Fibroblast of villous mesenchyme (primary cell): ENCODE data around the gene MFAP5. TPM values are rescaled to one million over a fixed set of nuclear protein-coding genes. Genes with fewer than 3 reads are reported as not detected.
A peak's percentile ranks its signal among the peaks of the same experiment; 100 is the strongest.
"Not testable (repeated sequence)": the region's sequence is repeated elsewhere in the genome, so short reads cannot be mapped to it uniquely, and the experiment has no call there.

Experiments
- DNase-seq: peaks from one replicate; pipeline ENCODE4 v3.0.0-alpha.2; 2010; ENCODE audit warnings: low read depth
- H3K4me3 ChIP-seq: 2 replicates; pipeline ENCODE4 v1.5.1; 2011; ENCODE audit warnings: low read depth, mild to moderate bottlenecking, low read length
- CTCF ChIP-seq: IDR thresholded peaks from 2 replicates; pipeline ENCODE4 v1.5.1; 2012; ENCODE audit warnings: low read depth, mild to moderate bottlenecking, low read length; ENCODE audit not compliant: insufficient read depth
- total RNA-seq: library from RNA; depleted of rRNA; stranded (reverse); fragments of >200 nt; gene quantifications from 2 replicates; pipeline ENCODE4 v1.2.3, GENCODE V29; 2012

MFAP5 gene
- total RNA-seq, 1 donor, result 0.86 TPM

GRCh38 chr12:8637244-8637643 lies 25.4 kb downstream of the MFAP5 start:
- DNase-seq, result no peak
- TF ChIP-seq CTCF, result no peak
- H3K4me3 ChIP-seq, result no peak overlapping the region

- no peak for DNase-seq
- no peak for TF ChIP-seq CTCF
These were observed 26.0 kb downstream of the MFAP5 start for GRCh38 chr12:8636581-8636980.

GRCh38 chr12:8636007-8636346 lies 26.6 kb downstream of the MFAP5 start:
- DNase-seq, H3K4me3 ChIP-seq: not testable (repeated sequence)

More at GRCh38 chr12:8636581-8636980, 26.0 kb downstream of the MFAP5 start:
- no peak overlapping the region for H3K4me3 ChIP-seq

GRCh38 chr12:8635342-8636006 lies 27.2 kb downstream of the MFAP5 start:
- DNase-seq, H3K4me3 ChIP-seq: not testable (repeated sequence)

- TF ChIP-seq CTCF, result no peak
- no peak for DNase-seq
- H3K4me3 ChIP-seq, result no peak overlapping the region
These were observed 32.5 kb downstream of the MFAP5 start for GRCh38 chr12:8630131-8630530.

GRCh38 chr12:8629486-8630033 lies 33.1 kb downstream of the MFAP5 start:
- peak; percentile 12 for DNase-seq
- no peak for TF ChIP-seq CTCF
- no peak overlapping the region for H3K4me3 ChIP-seq

GRCh38 chr12:8628731-8629130 lies 33.9 kb downstream of the MFAP5 start:
- no peak for DNase-seq
- no peak for TF ChIP-seq CTCF
- H3K4me3 ChIP-seq, result no peak overlapping the region

- H3K4me3 ChIP-seq, DNase-seq: not testable (repeated sequence)
These were observed 37.9 kb downstream of the MFAP5 start for GRCh38 chr12:8624750-8625149.
